ENCODE measurements around the gene ISM1. TPM values are rescaled to one million over a fixed set of nuclear protein-coding genes. Genes with fewer than 3 reads are reported as not detected.
A peak's percentile ranks its signal among the peaks of the same experiment; 100 is the strongest.
"Not testable (repeated sequence)": the region's sequence is repeated elsewhere in the genome, so short reads cannot be mapped to it uniquely, and the experiment has no call there.

Gene ISM1
- total RNA-seq, 1 donor from 2014 or later = 8.4 TPM

GRCh38 chr20:13221673-13222318 lies 722 bp downstream of the ISM1 start:
- peak; percentile 52 for DNase-seq (ENCODE audit: low spot score)

- no peak for DNase-seq (ENCODE audit: low spot score)
These were observed 1.2 kb downstream of the ISM1 start for GRCh38 chr20:13222319-13222716.

GRCh38 chr20:13223736-13224520 lies 2.9 kb downstream of the ISM1 start:
- DNase-seq (ENCODE audit: low spot score) = no peak

- no peak for DNase-seq (ENCODE audit: low spot score)
These were observed 5.3 kb downstream of the ISM1 start for GRCh38 chr20:13226367-13226766.

- DNase-seq (ENCODE audit: low spot score) = no peak
These were observed 7.7 kb downstream of the ISM1 start for GRCh38 chr20:13228771-13229170.

GRCh38 chr20:13229538-13229937 lies 8.5 kb downstream of the ISM1 start:
- DNase-seq (ENCODE audit: low spot score) = no peak

- DNase-seq (ENCODE audit: low spot score) = no peak
These were observed 10.1 kb downstream of the ISM1 start for GRCh38 chr20:13231031-13231752.

GRCh38 chr20:13232999-13233398 lies 11.9 kb downstream of the ISM1 start:
- DNase-seq (ENCODE audit: low spot score) = no peak

GRCh38 chr20:13234961-13235360 lies 13.9 kb downstream of the ISM1 start:
- no peak for DNase-seq (ENCODE audit: low spot score)

- not testable (repeated sequence) for DNase-seq (ENCODE audit: low spot score)
These were observed 15.3 kb downstream of the ISM1 start for GRCh38 chr20:13236360-13236759.

- no peak for DNase-seq (ENCODE audit: low spot score)
These were observed 16.1 kb downstream of the ISM1 start for GRCh38 chr20:13236990-13237720.

- no peak for DNase-seq (ENCODE audit: low spot score)
These were observed 17.1 kb downstream of the ISM1 start for GRCh38 chr20:13238001-13238653.

- no peak for DNase-seq (ENCODE audit: low spot score)
These were observed 22.8 kb downstream of the ISM1 start for GRCh38 chr20:13243826-13244376.

GRCh38 chr20:13245250-13245723 lies 24.2 kb downstream of the ISM1 start:
- DNase-seq (ENCODE audit: low spot score) = no peak

GRCh38 chr20:13249118-13249797 lies 28.2 kb downstream of the ISM1 start:
- peak; percentile 56 for DNase-seq (ENCODE audit: low spot score)

GRCh38 chr20:13249798-13250170 lies 28.7 kb downstream of the ISM1 start:
- DNase-seq (ENCODE audit: low spot score) = no peak

- no peak for DNase-seq (ENCODE audit: low spot score)
These were observed 29.2 kb downstream of the ISM1 start for GRCh38 chr20:13250251-13250650.

- DNase-seq (ENCODE audit: low spot score) = no peak
These were observed 30.2 kb downstream of the ISM1 start for GRCh38 chr20:13251106-13251903.

- no peak for DNase-seq (ENCODE audit: low spot score)
These were observed 30.8 kb downstream of the ISM1 start for GRCh38 chr20:13251904-13252297.

- DNase-seq (ENCODE audit: low spot score) = no peak
These were observed 34.3 kb downstream of the ISM1 start for GRCh38 chr20:13255356-13255755.
